PC-3 (cell line): ENCODE data around the gene PRSS1.

Experiments used
- EZH2 ChIP-seq: fragments of 300-600 bp; sonication (generic); IDR thresholded peaks from one replicate; pipeline ENCODE4 v1.6.1; 2017; ENCODE audit warnings: antibody characterized with exemption, mild to moderate bottlenecking, low read length; ENCODE audit not compliant: unreplicated experiment
- EZH2phosphoT487 ChIP-seq: fragments of 300-600 bp; sonication (generic); IDR thresholded peaks from 2 replicates; pipeline ENCODE4 v1.6.1; 2018; ENCODE audit warnings: mild to moderate bottlenecking, antibody characterized with exemption, low read length, borderline replicate concordance

DNA sequence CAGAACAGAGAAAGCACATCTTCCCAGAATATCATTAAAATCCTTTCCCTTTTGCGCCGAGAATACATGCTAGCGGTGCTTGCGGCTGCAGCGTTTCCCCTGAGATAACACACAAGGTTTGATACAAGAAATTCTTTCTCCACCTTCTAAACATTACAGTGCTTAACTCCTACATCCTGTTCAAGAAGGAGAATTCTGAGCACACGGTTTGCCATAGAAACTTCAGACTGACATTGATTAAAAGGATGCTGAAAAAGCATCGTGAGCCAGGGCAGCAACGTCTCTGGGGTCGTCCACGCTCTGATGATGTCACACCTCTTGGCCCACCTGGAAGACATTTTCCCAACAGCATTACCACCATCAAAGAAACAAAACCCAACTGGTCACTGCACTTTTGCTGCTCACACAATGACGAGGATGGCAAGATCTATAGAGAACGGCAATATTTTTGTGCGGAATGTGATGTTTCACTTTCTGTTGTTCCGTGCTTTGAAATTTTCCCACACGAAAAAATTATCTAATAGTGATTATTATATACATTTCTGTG, 27.0 kb upstream of the PRSS1 start:
- TF ChIP-seq EZH2: no peak
- TF ChIP-seq EZH2phosphoT487: no peak
